GM23338 (cell line): Measurements from ENCODE around the gene LYZL6.

ENCODE experiments used
- CREB1 ChIP-seq: fragments of 250-450 bp; sonication (Bioruptor Pico); IDR thresholded peaks from 2 replicates; pipeline ENCODE4 v1.5.0; 2020; ENCODE audit warnings: low read depth, mild to moderate bottlenecking, moderate library complexity
- CTCF ChIP-seq, 2 experiments: fragments of 200-600 bp in 1 of 2; sonication (generic) in 1 of 2; conservative IDR thresholded peaks; 2 replicates each; pipeline versions ENCODE4 v1.5.1 to v1.6.1; 2016 to 2017; ENCODE audit warnings: antibody characterized with exemption in 2 of 2, low read depth in 2 of 2, mild to moderate bottlenecking in 2 of 2, moderate library complexity in 1 of 2
- EZH2 ChIP-seq: fragments of 200-600 bp; sonication (generic); IDR thresholded peaks from one replicate; pipeline ENCODE4 v1.8.0; 2017; ENCODE audit warnings: antibody characterized with exemption, mild to moderate bottlenecking, low read depth; ENCODE audit not compliant: unreplicated experiment
- EZH2phosphoT487 ChIP-seq: fragments of 200-600 bp; sonication (generic); IDR thresholded peaks from one replicate; pipeline ENCODE4 v1.8.1; 2018; ENCODE audit warnings: antibody characterized with exemption; ENCODE audit not compliant: unreplicated experiment
- JUNB ChIP-seq: IDR thresholded peaks from one replicate; pipeline ENCODE4 v1.6.1; 2016; ENCODE audit warnings: antibody characterized with exemption; ENCODE audit not compliant: unreplicated experiment
- NANOG ChIP-seq: IDR thresholded peaks from 2 replicates; pipeline ENCODE4 v1.6.1; 2016; ENCODE audit warnings: antibody characterized with exemption, borderline replicate concordance
- POLR2AphosphoS5 ChIP-seq: IDR thresholded peaks from 2 replicates; pipeline ENCODE4 v1.6.1; 2016; ENCODE audit warnings: antibody characterized with exemption, low read depth
- STAT1 ChIP-seq: IDR thresholded peaks from one replicate; pipeline ENCODE4 v1.6.1; 2016; ENCODE audit warnings: antibody characterized with exemption; ENCODE audit not compliant: unreplicated experiment
- ZNF114 ChIP-seq: fragments of 250-450 bp; sonication (Bioruptor Pico); IDR thresholded peaks from 2 replicates; pipeline ENCODE4 v1.5.0; 2020; ENCODE audit warnings: mild to moderate bottlenecking, moderate library complexity
- TF ChIP-seq, protein P1 (sequence below): IDR thresholded peaks from one replicate; pipeline ENCODE4 v1.6.1; 2018; ENCODE audit warnings: antibody characterized with exemption; ENCODE audit not compliant: unreplicated experiment

DNA sequence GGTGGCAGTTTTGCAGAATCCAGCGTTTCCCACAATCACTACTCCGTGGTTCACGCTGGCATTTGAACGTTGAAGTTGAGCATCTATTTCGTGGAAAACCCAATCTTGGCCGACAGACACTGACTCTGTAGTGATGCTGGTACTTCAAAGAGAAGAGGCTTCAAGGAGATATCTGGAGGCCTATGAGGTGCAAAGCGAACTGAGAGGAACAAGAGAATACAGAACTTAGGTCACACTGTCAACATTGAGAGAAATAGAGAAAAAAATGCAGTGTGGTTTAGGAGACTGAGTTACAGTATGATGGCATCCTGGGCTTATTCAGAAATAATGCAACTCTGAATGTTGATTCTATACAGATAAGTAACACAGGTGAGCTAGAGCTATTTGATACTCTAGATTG is 21.8 kb upstream of the LYZL6 start:
- TF ChIP-seq CTCF (conservative IDR thresholded peaks at IDR 0.05; ENCODE audit: low read depth in 2 of 2) (no peak), JUNB (no peak), EZH2 (no peak), CREB1 (CRISPR knock-in tag) (no peak), EZH2phosphoT487 (no peak), POLR2AphosphoS5 (no peak), ZNF114 (CRISPR knock-in tag) (no peak), NANOG (no peak), STAT1 (no peak)
- TF ChIP-seq, protein P1, sequence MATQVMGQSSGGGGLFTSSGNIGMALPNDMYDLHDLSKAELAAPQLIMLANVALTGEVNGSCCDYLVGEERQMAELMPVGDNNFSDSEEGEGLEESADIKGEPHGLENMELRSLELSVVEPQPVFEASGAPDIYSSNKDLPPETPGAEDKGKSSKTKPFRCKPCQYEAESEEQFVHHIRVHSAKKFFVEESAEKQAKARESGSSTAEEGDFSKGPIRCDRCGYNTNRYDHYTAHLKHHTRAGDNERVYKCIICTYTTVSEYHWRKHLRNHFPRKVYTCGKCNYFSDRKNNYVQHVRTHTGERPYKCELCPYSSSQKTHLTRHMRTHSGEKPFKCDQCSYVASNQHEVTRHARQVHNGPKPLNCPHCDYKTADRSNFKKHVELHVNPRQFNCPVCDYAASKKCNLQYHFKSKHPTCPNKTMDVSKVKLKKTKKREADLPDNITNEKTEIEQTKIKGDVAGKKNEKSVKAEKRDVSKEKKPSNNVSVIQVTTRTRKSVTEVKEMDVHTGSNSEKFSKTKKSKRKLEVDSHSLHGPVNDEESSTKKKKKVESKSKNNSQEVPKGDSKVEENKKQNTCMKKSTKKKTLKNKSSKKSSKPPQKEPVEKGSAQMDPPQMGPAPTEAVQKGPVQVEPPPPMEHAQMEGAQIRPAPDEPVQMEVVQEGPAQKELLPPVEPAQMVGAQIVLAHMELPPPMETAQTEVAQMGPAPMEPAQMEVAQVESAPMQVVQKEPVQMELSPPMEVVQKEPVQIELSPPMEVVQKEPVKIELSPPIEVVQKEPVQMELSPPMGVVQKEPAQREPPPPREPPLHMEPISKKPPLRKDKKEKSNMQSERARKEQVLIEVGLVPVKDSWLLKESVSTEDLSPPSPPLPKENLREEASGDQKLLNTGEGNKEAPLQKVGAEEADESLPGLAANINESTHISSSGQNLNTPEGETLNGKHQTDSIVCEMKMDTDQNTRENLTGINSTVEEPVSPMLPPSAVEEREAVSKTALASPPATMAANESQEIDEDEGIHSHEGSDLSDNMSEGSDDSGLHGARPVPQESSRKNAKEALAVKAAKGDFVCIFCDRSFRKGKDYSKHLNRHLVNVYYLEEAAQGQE: no peak
